ENCODE measurements around the gene PAPOLA. TPM values are rescaled to one million over a fixed set of nuclear protein-coding genes. Genes with fewer than 3 reads are reported as not detected.
A peak's percentile ranks its signal among the peaks of the same experiment; 100 is the strongest.

The PAPOLA gene
- total and polyA plus RNA-seq, 8 donors = 60.9 to 317 (median 127) TPM

GRCh38 chr14:96582411-96582961 lies 80.3 kb downstream of the PAPOLA start:
- no peaks in the 10 kb centered on the region for H3K9me3 ChIP-seq
- H3K4me1 ChIP-seq = peaks cover 0 to under 1% (median 0%) of the 10 kb centered on the region in 4 donors
- H3K4me3 ChIP-seq = no peak overlapping the region
- WGBS, 5 donors = 66 to 72% (median 70%) methylated on average over 9 to 12 of the region's 12 CpGs
- H3K27me3 ChIP-seq = peaks cover 0 to 50% (median 29%) of the 10 kb centered on the region in 3 donors
- DNase-seq = no peak
- H3K27ac ChIP-seq = no peak overlapping the region
- no peaks in the 10 kb centered on the region for H3K36me3 ChIP-seq
- intact Hi-C loops (cut with DNase I; ENCODE audit: low total_unique reads) = loop anchor here (10.0 kb wide), 1 partner anchor 162 kb away; no protein-coding TSS in a partner anchor
- no peak for TF ChIP-seq CTCF (IDR thresholded peaks at IDR 0.05)
- TF ChIP-seq POLR2AphosphoS5 (IDR thresholded peaks at IDR 0.05) = no peak
- no peak for TF ChIP-seq POLR2A (IDR thresholded peaks at IDR 0.05)

GRCh38 chr14:96582995-96583394 lies 80.8 kb downstream of the PAPOLA start:
- Histone ChIP-seq H3K4me1 (no peaks in the 10 kb centered on the region), H3K36me3 (no peaks in the 10 kb centered on the region), H3K27me3 (peaks cover 0 to 55% (median 34%) of the 10 kb centered on the region in 3 donors), H3K27ac (no peak overlapping the region), H3K9me3 (no peaks in the 10 kb centered on the region), H3K4me3 (no peak overlapping the region)
- WGBS, 5 donors = 56 to 69% (median 64%) methylated on average over 4 of the region's 4 CpGs
- no peak for DNase-seq
- TF ChIP-seq EP300 (IDR thresholded peaks at IDR 0.05) (no peak), CTCF (IDR thresholded peaks at IDR 0.05) (no peak), POLR2A (IDR thresholded peaks at IDR 0.05) (no peak), POLR2AphosphoS5 (IDR thresholded peaks at IDR 0.05) (no peak)
- intact Hi-C loops (cut with DNase I; ENCODE audit: low total_unique reads) = loop anchor here (10.0 kb wide), 1 partner anchor 162 kb away; no protein-coding TSS in a partner anchor

- TF ChIP-seq POLR2A (IDR thresholded peaks at IDR 0.05) = no peak
- TF ChIP-seq POLR2AphosphoS5 (IDR thresholded peaks at IDR 0.05) = no peak
- no peak for TF ChIP-seq EP300 (IDR thresholded peaks at IDR 0.05)
- TF ChIP-seq CTCF (IDR thresholded peaks at IDR 0.05) = no peak
- no peak for DNase-seq
- intact Hi-C loops (cut with DNase I; ENCODE audit: low total_unique reads) = loop anchor here (10.0 kb wide), 1 partner anchor 161 kb away; no protein-coding TSS in a partner anchor
- Histone ChIP-seq H3K4me3 (no peak overlapping the region), H3K27ac (no peak overlapping the region), H3K4me1 (no peaks in the 10 kb centered on the region), H3K9me3 (no peaks in the 10 kb centered on the region), H3K27me3 (peaks cover 0 to 61% (median 35%) of the 10 kb centered on the region in 3 donors), H3K36me3 (no peaks in the 10 kb centered on the region)
- 74 to 88% (median 79%) methylated on average over 3 to 10 of the region's 10 CpGs for WGBS, 5 donors
Measured at GRCh38 chr14:96583569-96584041, 81.4 kb downstream of the PAPOLA start.

DNA sequence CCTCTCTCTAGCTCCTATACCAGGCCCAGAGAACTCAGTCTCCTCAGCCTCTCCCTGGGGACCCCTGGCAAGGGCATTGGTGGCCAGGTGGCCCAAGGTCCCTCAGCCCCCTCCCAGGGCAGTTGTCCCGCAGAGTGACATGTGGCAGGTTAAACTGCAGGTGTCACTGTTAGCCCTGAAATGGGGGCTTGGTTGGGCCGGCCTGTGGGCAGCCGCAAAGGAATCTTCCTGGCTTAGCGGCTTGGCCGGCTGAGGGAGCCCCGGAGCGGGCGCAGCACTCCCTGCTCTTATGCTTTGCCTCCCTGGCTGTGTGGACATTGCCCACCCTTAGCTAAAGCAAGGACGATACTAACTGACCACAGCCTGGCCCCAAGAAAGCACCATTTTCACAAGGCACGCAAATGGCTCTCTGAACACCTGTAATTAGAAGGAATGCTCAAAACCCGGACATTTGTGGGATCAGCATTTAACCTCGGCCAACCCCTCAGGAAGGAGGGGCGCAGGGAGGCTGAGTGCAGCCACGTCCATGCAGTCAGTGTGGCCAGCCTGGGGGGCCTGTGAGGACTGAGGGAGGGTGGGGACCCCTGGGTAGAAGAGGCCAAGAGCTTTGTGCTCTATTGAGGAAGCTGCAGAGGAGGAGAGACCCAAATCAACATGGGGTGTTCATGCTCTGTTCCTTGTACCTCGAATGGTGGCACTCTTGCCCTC lies 82.2 kb downstream of the PAPOLA start:
- H3K9me3 ChIP-seq = no peaks in the 10 kb centered on the region
- TF ChIP-seq POLR2AphosphoS5 (IDR thresholded peaks at IDR 0.05) = no peak
- TF ChIP-seq CTCF (IDR thresholded peaks at IDR 0.05) = peak in 2 of 7 experiments; percentile 17 to 27
- H3K27me3 ChIP-seq = peaks cover 0 to 67% (median 35%) of the 10 kb centered on the region in 3 donors
- no peaks in the 10 kb centered on the region for H3K36me3 ChIP-seq
- 13 to 22% (median 16%) methylated on average over 14 to 15 of the region's 15 CpGs for WGBS, 5 donors
- intact Hi-C loops (cut with DNase I; ENCODE audit: low total_unique reads) = loop anchor here (10.0 kb wide), 1 partner anchor 160 kb away; no protein-coding TSS in a partner anchor
- H3K27ac ChIP-seq = no peak overlapping the region
- DNase-seq = peak in 1 of 2 donors; percentile 82
- no peak overlapping the region for H3K4me3 ChIP-seq
- no peaks in the 10 kb centered on the region for H3K4me1 ChIP-seq

All from stomach (tissue), 9 donors.